GM23248 (cell line): ENCODE data around the gene ANKRD12.

Experiments
- EZH2 ChIP-seq: fragments of 200-600 bp; sonication (generic); IDR thresholded peaks from 2 replicates; pipeline ENCODE4 v1.6.1; 2018; ENCODE audit warnings: antibody characterized with exemption, mild to moderate bottlenecking; ENCODE audit not compliant: insufficient read depth, poor library complexity, severe bottlenecking
- EZH2phosphoT487 ChIP-seq: fragments of 200-600 bp; sonication (generic); IDR thresholded peaks from 2 replicates; pipeline ENCODE4 v1.6.1; 2018; ENCODE audit warnings: antibody characterized with exemption, moderate library complexity, mild to moderate bottlenecking, low read depth; ENCODE audit not compliant: insufficient read depth

DNA sequence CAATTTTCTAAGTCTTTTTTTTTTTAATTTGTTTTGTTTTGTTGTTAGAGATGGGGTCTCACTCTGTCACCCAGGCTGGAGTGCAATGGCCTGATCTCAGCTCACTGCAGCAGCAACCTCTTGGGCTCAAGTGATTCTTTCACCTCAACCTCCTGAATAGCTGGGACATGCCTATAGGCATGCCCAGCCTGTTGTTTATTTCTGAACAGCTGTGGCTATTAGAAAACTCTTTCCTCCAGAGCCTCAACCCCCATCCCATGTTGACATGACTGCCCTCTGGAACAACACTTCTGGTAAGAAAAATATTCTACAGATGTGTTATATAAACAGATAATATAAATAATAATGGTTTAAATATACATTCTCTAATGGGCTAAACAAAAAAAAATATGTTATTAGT, 153.6 kb downstream of the ANKRD12 start:
- no peak for TF ChIP-seq EZH2phosphoT487
- TF ChIP-seq EZH2 = no peak
